GM12891 (cell line): ENCODE measurements around the gene HMGXB3.

Experiments
- PAX5 ChIP-seq: IDR thresholded peaks from 2 replicates; pipeline ENCODE4 v1.6.1; 2011; ENCODE audit warnings: low read length, moderate library complexity, mild to moderate bottlenecking; ENCODE audit not compliant: insufficient read depth, severe bottlenecking
- POLR2A ChIP-seq: IDR thresholded peaks from 2 replicates; pipeline ENCODE4 v1.6.1; 2011; ENCODE audit warnings: low read depth, low read length, control low read depth
- POLR2AphosphoS5 ChIP-seq: IDR thresholded peaks from 2 replicates; pipeline ENCODE4 v1.6.1; 2011; ENCODE audit warnings: low read depth, low read length, control low read depth
- POU2F2 ChIP-seq: IDR thresholded peaks from 2 replicates; pipeline ENCODE4 v1.6.1; 2011; ENCODE audit warnings: low read depth, mild to moderate bottlenecking, control low read depth, low read length, moderate library complexity
- SPI1 ChIP-seq: IDR thresholded peaks from 2 replicates; pipeline ENCODE4 v1.6.1; 2011; ENCODE audit warnings: low read depth, low read length, control low read depth
- TAF1 ChIP-seq: IDR thresholded peaks from 2 replicates; pipeline ENCODE4 v1.6.1; 2011; ENCODE audit warnings: low read depth, low read length, control low read depth

GRCh38 chr5:150070821-150071220, 70.3 kb downstream of the HMGXB3 start:
- TF ChIP-seq POLR2A (no peak), SPI1 (no peak), POLR2AphosphoS5 (no peak), TAF1 (no peak), POU2F2 (no peak), PAX5 (no peak)
